Activated CD8-positive, alpha-beta memory T cell treated with anti-CD3 and anti-CD28 coated beads for 1 hour (primary cell): Measurements from ENCODE around the gene FRMD4A.
"Not testable (repeated sequence)": the region's sequence is repeated elsewhere in the genome, so short reads cannot be mapped to it uniquely, and the experiment has no call there.

Source experiments
- DNase-seq, 2 donors: peaks; one replicate each; pipeline ENCODE4 v3.0.0-alpha.2; 2020; ENCODE audit warnings: low read depth in 1 of 2; ENCODE audit errors: extremely low read depth in 1 of 2

The FRMD4A gene

DNA sequence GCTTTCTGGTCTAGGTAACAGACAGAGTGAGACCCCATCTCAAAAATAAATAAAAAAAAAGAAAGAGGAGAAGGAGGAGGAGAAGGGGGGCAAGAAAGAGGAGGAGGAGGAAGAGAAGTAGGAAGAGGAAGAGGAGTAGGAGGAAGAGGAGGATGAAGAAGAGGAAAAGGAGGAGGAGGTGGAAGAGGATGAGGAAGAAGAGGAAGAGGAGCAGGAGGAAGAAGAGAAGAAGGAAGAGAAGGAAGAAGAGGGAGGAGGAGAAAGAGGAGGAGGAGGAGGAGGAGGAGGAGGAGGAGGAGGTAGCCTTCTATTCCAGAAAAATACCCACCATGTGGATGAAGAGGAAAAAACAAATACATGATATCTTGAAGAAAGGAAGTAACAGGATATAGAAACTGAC, 172.1 kb downstream of the FRMD4A start:
- DNase-seq, result no peak

DNA sequence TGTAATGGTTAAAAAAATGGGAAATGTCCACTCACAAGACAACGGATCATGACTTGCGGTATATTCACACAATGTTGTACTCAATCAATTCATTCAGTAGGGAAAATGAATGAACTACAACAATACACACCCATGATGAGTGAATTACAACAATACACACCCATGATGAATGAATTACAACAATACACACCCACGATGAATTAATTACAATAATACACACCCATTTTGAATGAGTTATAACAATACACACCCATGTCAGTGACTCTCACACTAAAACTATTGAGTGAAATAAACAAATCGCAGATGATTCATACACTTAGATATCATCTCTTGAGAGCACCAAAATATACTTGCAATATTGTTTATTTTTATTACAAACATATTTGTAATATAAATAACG, 174.6 kb downstream of the FRMD4A start:
- DNase-seq, result no peak

DNA sequence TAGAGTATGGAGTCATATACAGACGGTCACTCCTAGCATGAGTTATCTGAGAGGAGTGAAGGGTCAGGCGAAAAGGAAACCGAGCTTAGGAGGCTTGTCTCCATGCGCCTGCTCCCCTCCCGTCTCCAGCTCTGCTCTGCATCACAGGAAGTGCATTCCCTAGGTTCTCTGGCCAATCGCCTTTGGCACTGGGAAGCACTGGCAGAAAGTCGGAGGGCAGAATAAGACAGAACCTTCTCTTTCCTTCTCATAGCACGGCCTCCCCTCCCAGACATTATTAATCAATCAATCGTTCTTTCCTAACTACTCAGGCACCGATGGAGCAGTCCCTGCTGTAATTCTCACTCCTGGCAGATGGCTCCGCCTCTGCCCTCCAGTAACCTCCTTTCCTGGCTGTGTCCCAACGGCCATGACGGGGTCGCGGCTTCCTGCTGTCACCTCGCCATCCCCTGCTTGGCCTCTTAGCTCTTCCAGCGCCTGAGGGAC, 177.1 kb downstream of the FRMD4A start:
- DNase-seq, result no peak

DNA sequence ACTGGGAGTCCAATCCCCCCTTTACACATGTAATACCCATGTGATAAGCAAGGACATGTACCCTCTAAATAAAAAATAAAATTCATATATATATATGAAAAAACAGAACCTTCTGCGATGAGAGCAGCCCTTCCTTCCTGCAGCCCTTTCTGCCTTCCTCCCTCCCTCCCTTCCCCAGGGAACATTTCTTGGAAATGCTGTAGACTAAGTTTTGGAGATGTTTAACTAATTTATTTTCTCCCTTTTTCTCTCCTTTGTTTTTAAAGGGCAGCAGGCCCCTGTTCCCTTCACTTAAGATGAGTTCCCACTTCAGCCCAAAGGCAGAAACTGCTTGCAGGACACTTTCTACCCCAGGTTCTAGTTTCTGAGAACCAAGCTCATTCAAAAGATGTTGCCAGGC, 179.2 kb downstream of the FRMD4A start:
- DNase-seq, result no peak

DNA sequence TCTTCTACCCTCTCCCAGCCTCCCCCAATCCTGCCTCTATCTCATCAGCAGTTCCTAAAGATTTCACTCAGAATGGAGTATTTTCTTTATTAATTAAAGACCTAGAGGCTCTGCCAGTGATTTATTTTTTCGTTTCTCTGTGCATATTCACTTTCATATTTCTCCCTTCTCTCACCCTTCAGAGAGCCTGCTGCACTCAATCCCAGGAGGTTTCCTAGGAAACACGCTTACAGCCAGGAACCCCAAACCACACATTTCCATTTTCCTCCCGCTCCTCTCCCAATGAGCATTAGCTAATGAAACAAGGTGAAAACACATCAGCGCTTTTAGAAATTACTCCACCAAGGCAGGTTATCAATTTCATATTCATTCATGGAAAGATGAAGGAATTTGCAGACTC, 180.2 kb downstream of the FRMD4A start:
- DNase-seq, result no peak

DNA sequence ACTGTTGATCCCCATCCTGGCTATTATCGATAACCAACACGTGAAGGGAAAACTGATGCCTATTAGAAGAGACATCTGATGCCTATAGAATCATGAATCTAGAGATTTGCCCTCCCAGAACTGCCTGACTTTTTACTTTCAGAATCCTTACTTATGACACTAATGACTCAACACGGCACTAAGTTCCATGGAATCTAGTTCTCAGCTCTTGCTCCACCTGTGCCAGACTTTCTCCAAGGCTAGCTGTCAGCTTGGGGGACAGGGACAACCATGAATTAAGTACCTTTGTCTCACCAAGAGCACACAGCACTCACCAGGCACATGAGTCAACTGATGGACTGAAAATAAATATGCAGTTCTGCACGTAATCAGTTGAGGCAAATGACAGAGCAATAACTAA, 184.2 kb downstream of the FRMD4A start:
- DNase-seq, result no peak

DNA sequence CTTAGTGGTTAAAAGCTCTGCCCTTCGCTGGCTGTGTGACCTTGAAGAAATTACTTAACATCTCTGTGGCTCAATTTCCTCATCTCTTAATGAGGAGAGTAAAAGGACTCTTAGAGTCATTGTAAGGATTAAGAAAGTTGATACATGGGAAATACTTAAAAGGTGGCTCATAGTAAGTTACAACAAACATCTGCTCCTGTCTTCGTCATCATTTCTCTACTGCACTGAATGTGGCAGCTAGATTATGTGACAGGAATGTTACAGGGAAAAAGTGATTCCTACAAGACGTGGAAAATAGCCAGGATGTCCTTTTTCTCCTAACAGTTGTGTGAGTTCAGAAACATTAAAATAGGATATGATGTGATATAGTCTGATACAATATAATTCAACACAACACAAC, 184.7 kb downstream of the FRMD4A start:
- DNase-seq, result no peak

DNA sequence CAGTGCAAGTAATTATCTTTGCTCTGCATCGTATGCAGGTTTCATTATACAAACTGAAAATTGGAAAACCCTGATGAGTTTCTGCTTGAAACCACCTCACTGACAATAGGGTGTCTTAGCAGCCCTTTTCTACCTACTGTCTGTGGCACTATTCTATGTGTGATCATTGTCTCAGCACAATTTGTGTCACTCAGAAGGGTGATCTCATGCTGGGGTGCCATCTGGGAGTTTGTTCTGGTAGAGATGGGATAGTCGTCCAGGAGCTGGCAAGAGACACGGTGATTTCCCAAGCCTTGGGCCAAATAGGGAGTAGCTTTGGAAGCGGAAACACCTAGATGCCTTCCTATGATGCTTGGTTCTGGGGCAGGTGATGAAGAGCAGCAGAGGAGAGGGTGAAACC, 186.3 kb downstream of the FRMD4A start:
- no peak for DNase-seq

DNA sequence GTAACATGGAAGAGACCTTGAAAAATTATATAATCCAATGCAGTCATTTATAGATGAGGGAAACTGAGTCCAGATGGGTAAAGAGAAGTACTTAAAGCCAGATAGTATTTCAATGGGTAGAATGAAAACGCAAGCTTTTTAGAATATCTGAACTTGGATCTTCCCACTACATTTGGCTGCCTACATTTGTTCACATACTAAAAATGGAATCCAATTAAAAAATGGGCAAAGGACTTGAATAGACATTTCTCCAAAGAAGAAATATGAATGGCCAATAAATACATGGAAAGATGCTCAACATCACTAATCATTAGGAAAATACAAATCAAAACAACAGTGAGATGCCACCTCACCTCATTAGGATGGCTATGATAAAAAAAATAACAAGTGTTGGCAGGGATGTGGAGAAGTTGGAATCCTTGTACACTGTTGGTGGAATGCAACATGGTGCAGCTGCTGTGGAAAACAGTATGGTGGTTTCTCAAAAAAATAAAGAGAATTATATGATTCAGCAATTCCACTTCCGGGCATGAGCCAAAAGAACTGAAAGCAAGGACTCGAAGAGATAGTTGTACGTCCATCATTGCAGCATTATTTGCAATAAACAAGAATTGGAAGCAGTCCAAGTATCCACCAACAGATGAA, 188.0 kb downstream of the FRMD4A start:
- DNase-seq, result no peak

DNA sequence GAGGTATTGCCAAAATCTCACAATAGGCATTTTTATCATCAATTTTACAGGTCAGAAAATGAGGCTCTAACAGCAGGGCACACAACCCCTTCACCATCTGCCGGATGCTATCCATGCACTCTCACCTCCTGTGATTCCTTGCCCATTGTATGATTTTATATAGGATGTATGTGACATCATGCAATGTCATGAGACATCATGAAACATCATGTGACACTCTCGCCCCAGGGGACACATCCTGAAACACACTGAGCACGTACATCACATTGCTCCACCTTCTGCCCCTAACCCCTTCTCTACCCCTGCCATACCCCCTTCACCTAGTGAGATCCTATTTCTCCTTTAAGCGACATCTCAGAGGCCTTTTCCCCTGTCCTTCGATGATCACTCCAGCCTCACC, 189.4 kb downstream of the FRMD4A start:
- DNase-seq, result no peak

DNA sequence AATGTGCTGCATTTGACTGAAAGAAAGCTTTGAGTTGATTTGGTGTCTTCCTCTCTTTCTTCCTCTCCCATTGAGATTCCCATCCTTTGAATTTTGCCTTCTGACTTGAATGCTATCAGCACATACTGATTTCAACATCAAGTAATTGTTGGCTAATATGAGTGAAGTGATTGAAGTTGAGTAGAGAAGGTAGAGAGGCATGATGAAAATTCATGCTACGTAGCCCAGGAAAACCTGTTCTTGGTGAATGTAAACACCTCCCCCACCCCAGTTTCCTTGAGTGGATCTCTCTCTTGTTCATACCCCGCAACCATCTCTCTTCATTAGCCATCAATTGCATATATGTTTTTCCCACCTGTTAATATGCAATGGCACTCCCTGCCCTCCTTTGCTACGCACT, 193.3 kb downstream of the FRMD4A start:
- DNase-seq, result no peak

DNA sequence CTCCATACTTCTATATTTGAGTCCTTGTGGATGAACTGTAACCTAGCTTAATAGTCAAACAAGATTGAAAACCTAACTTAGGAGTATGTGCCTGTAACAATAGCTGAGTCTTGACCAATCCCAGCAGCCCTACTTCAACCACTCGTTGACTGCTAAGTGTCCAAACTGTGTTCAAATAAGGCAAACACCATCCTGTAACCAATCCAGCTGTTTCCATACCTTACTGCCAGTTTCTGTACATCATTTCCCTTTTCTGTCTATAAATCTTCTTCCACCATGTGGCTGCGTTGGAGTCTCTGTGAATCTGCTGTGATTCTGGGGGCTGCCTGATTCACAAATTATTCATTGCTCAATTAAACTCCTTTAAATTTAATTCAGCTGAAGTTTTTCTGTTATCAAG, 195.5 kb downstream of the FRMD4A start:
- not testable (repeated sequence) for DNase-seq

DNA sequence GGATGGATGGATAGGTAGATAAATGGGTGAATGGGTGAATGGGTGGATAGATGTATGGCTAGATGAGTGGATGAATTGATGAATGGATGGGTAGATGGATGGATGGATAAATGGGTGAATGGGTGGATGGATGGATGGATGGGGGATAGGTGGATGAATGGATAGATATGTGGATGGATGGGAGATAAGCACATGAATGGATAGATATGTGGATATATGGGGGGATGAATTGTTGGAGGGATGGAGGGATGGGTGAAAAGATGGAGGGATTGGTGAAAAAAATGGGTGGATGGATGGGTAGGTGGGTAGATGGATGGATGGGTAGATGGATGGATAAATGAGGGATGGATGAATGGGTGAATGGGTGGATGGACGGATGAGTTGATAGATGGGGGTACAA, 196.4 kb downstream of the FRMD4A start:
- no peak for DNase-seq

DNA sequence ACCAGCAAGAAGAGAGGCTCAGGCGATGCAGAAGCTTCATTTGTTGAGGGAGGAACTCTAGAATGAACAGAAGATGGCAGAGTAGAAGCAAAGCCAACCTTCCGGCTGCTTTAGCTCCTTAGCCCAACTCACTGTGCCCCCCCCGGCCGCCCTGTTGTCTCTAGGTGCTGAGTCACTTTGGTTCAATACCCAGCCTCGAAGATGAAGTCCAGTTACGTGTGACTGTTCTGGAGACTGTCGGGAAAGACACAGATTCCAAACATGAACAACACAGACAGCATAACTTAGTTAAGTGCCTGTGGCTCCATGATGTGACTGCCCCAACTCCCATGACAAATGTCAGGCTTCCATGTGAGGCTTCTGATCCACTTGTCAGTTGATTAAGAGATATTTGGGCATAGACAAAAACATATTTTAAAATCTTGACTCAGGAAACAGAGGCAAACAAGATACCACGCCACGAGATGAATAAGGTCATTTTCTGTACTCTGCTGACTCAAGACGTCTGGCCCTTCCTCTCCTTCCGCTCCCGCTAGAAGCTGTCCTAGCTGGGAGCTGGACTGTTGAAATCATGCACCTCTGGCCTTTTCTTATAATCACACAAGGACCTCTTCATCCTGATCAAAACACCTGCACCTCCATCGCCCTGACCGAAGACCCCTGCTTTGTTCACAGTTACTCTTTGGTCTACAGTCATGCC, 199.3 kb downstream of the FRMD4A start:
- no peak for DNase-seq

DNA sequence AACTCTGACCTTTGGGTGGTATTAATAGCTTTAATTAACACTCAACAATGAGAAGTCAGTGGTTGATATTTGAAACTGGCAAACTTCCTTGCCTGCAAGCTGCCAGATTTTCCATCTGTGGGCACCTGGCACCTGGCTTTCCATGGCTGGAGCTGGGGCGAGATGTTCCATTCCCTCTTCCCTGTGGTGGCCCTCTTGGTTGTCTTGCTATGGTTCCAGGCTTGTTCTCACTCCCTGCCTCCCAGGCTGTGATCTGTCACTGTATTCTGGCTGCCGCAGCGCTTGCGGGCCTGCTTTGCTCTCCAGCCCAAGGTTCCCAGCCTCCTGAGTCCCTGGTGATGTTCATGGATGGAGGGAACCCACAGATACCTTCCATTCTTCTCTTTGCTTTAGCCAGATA, 201.0 kb downstream of the FRMD4A start:
- DNase-seq, result no peak

DNA sequence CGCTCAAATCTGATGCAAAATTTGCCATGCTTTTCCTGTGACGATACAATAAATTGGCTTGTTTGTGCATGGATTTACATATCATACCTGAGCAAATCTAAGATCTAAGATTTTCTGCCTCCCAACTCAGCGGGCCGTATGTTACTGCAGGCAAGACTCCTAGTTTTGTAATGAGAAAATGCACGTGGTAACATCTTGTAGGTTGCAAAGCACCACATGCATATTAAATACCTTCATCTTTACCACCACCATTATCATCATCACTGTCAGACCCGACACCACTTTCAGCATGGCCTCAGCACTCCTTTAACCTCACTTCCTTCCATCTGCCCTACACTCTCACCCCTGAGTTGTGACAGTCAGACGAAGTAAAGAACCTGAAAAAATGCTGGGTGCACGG, 202.2 kb downstream of the FRMD4A start:
- no peak for DNase-seq

DNA sequence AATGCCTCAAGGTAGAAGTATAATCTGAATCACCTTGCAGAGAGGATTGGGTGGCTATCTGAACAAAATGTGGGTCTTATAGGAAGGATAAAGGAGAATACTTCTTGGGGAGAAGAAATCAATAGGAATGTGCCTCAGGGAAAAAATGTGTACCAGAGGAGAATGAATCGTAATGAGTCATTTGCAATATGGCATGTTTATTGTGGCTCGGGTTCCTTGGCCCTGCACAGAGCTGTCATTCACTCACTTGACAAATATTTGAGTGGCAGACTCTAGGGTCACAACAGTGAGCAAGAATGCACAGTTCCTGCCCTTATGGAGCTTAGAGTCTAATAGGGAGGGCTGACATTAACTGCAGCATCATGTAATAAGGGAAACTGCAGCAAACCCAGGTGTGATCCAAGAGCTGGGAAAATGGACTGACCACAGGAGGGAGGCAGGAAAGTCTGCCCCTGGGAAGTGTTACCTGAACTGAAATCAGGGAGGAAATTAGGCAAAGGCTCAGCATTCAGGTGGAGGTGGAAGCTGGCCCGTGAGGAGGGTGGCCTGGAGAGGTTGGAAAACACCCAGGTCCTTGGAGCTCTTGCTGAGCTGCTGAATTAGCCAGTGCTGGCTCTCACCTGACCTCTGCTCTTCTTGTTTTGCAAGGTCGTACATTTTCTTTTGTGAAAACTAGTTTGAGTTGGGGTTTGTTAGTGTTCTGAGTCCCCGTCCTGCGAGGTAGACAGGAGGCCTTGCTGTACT, 203.9 kb downstream of the FRMD4A start:
- DNase-seq, result no peak

DNA sequence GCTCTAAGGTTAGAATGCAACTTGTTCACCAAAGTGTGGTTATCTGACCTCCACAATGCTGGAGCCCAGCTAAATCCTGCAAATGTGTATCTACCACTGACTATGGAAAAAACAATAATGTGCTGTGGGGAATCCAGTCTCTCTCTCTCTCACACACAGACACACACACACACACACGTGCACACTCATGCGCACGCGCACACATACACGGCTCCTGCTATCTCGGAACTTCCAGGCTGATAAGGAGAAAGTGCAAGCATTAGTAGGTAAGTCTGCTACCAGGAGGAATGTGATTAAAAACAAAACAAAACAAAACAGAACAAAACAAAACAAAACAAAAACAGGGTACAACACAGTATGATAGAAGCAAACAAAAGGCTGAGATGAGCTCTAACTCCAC, 205.2 kb downstream of the FRMD4A start:
- no peak for DNase-seq

DNA sequence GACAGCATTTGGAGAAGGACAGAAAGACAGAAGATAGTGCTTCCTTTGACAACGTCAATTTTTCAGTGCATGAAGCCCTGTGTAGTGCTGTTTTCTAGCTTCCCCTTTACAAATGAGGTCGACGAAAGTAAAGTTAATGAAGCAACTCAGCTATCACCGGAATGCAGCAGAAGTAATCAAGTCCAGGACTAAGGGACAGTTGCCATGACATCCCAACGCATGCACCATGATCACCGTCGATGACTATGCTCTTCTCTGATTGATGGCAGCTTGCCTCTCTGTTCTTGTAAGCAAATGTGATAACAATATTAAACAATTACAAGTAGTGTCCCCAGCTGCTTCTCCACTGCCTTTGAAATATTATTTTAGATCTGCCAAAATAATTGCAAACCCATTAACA, 205.8 kb downstream of the FRMD4A start:
- DNase-seq, result no peak

DNA sequence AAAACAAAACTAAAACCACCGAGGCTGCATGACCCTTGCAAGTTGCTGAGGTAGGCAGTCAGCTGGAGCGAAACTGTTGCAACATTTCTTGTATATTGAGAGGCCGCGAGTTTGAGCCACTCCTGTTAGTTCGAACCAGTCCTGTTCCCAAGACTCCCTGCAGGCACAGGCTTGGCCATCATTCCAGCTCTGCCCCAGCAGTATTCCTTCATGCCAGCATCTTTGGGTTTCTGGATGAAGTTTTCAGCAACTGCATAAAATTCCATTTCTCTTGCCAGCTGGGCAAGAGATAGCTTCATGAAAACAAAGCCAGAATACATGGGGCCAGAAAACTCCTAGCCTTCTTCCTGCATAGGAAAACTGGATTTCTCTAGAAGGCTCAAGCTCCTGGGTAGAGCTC, 207.6 kb downstream of the FRMD4A start:
- no peak for DNase-seq

DNA sequence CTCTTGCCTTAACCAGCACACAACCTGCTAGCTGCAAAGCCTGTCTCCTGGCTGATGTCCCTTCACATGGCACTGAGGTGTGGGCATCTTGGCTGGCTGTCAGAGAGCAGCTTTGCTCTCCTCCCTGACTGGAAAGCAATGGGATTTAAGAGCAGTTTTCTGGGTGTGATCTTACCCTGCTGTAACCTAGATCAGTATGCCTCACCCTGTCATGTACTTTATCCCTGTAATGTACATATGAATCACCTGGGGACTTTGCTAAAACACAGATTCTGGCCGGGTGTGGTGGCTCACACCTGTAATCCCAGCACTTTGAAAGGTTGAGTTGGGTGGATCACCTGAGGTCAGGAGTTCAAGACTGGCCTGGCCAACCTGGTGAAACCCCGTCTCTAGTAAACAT, 209.9 kb downstream of the FRMD4A start:
- no peak for DNase-seq

DNA sequence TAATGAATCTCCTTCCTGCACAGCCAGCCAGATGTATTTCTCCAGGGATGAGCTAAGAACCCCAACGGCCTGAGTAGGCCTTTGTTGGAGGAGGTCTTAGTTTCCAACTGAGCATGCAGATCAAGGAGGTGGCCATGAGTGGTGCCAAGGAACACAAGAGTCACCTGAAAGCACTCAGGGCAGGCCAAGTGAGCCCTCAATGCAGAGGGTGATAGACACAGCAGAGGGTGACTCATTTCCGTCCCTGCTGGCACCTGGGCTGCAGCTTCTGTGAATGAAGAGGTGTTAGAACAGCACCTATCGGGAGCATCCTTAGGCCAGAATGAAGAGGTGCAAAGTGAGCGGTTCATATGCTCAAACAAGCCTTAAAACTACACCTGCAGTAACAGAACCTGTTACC, 211.8 kb downstream of the FRMD4A start:
- no peak for DNase-seq
